ENCODE measurements around the gene OPTC. TPM values are rescaled to one million over a fixed set of nuclear protein-coding genes. Genes with fewer than 3 reads are reported as not detected.
"Not testable (repeated sequence)": the region's sequence is repeated elsewhere in the genome, so short reads cannot be mapped to it uniquely, and the experiment has no call there.

The OPTC gene
- total and polyA plus RNA-seq, 3 donors from 2014 or later = 0.55 to 1.1 (median 0.87) TPM

- no peak overlapping the region for H3K27ac ChIP-seq
- H3K9me3 ChIP-seq = no peaks in the 10 kb centered on the region
- TF ChIP-seq CTCF (IDR thresholded peaks at IDR 0.05) (no peak), POLR2A (IDR thresholded peaks at IDR 0.05) (no peak)
- 55 to 77% methylated on average over 8 to 9 of the region's 9 CpGs for WGBS, 2 donors
- H3K27me3 ChIP-seq = no peaks in the 10 kb centered on the region
- intact Hi-C loops (cut with DNase I; ENCODE audit: low total_unique reads) = no loop called here
- H3K4me1 ChIP-seq = peaks cover 15% of the 10 kb centered on the region
- no peak for DNase-seq
- no peak overlapping the region for H3K4me3 ChIP-seq
- no peaks in the 10 kb centered on the region for H3K36me3 ChIP-seq (ENCODE audit: low read depth, missing control alignments)
These were observed 19.7 kb downstream of the OPTC start for GRCh38 chr1:203513585-203514031.

- no peak overlapping the region for H3K27ac ChIP-seq
- DNase-seq = no peak
- H3K4me3 ChIP-seq = no peak overlapping the region
- intact Hi-C loops (cut with DNase I; ENCODE audit: low total_unique reads) = no loop called here
- H3K36me3 ChIP-seq (ENCODE audit: low read depth, missing control alignments) = no peaks in the 10 kb centered on the region
- H3K9me3 ChIP-seq = no peaks in the 10 kb centered on the region
- H3K4me1 ChIP-seq = peaks cover 16% of the 10 kb centered on the region
- 88 to 92% methylated on average over 9 of the region's 9 CpGs for WGBS, 2 donors
- no peak for TF ChIP-seq CTCF (IDR thresholded peaks at IDR 0.05)
- no peaks in the 10 kb centered on the region for H3K27me3 ChIP-seq
These were observed 22.2 kb downstream of the OPTC start for GRCh38 chr1:203516184-203516583.

GRCh38 chr1:203516906-203517305, 23.0 kb downstream of the OPTC start:
- WGBS, 2 donors = 70 to 75% methylated on average over 5 of the region's 5 CpGs
- DNase-seq = no peak
- Histone ChIP-seq H3K4me3 (no peak overlapping the region), H3K4me1 (peaks cover 23% of the 10 kb centered on the region), H3K9me3 (no peaks in the 10 kb centered on the region), H3K27me3 (no peaks in the 10 kb centered on the region), H3K27ac (no peak overlapping the region), H3K36me3 (ENCODE audit: low read depth, missing control alignments) (no peaks in the 10 kb centered on the region)
- intact Hi-C loops (cut with DNase I; ENCODE audit: low total_unique reads) = no loop called here
- TF ChIP-seq CTCF (IDR thresholded peaks at IDR 0.05) = no peak
- TF ChIP-seq POLR2A (IDR thresholded peaks at IDR 0.05) = no peak

DNA sequence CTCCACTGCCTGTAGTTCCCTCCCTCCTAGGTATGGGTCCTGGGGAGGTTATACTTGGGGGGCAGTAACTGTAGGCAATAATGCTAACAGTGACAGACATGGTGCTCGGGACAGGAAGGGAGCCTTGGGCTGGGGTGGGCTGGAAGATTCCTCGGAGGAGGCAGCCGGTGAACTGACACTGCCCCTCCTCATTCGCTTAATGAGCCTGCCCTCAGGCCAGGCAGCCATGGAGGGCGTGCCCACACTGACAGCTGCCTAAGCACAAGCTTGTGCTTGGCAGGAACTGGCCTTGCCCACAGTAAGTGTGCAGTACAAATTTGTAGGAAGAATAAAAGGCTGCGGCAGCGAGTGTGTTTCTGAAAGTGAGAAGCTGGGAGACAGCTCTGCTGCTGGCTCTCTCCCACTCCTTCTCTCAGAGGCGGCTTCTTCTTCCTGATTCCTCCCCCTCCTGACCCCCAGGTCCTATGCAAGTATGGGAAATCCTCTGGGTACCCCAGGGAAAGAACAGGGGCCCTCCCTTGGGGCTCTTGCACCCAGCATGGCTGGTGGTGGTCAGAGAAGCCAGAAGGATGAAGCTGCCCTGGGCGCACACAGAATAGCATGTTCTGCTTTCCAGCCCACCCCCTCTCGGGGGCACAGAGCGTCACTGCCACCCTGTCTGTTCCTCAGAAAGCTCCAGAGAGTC, 23.6 kb downstream of the OPTC start:
- intact Hi-C loops (cut with DNase I; ENCODE audit: low total_unique reads) = no loop called here
- Histone ChIP-seq H3K9me3 (no peaks in the 10 kb centered on the region), H3K27me3 (no peaks in the 10 kb centered on the region), H3K4me3 (no peak overlapping the region), H3K4me1 (peaks cover 29% of the 10 kb centered on the region), H3K36me3 (ENCODE audit: low read depth, missing control alignments) (no peaks in the 10 kb centered on the region), H3K27ac (no peak overlapping the region)
- TF ChIP-seq CTCF (IDR thresholded peaks at IDR 0.05) (no peak), POLR2A (IDR thresholded peaks at IDR 0.05) (no peak)
- DNase-seq = no peak
- 83 to 89% methylated on average over 10 to 11 of the region's 11 CpGs for WGBS, 2 donors

DNA sequence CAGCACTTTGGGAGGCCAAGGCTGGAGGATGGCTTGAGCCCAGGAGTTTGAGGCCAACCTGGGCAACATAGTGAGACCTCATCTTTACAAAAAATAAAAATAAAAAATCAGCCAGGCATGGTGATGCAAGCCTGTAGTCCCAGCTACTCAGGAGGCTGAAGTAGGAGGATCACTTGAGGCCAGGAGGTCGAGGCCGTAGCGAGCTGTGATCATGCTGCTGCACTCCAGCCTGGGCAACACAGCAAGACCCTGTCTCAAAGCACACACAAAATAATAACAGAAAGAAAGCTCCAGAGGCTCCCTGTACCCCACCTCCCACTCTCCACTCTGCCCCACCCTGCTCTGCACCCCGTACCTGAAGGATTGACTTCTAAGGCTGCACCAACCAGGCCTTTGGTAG, 24.2 kb downstream of the OPTC start:
- H3K27me3 ChIP-seq; H3K9me3 ChIP-seq; H3K27ac ChIP-seq; DNase-seq; intact Hi-C loops (cut with DNase I; ENCODE audit: low total_unique reads); H3K4me3 ChIP-seq; H3K36me3 ChIP-seq (ENCODE audit: low read depth, missing control alignments): not testable (repeated sequence)
- 95 to 97% methylated on average over 4 of the region's 4 CpGs for WGBS, 2 donors
- H3K4me1 ChIP-seq = peaks cover 28% of the 10 kb centered on the region
